HG02642 (cell line): ENCODE results near the gene PREX1.

Experiments
- ATAC-seq: cut with Tn5 transposase; IDR thresholded peaks from one replicate; pipeline ENCODE4 v1.9.1; 2021; ENCODE audit warnings: mild to moderate bottlenecking; ENCODE audit not compliant: unreplicated experiment, poor library complexity

The PREX1 gene

DNA sequence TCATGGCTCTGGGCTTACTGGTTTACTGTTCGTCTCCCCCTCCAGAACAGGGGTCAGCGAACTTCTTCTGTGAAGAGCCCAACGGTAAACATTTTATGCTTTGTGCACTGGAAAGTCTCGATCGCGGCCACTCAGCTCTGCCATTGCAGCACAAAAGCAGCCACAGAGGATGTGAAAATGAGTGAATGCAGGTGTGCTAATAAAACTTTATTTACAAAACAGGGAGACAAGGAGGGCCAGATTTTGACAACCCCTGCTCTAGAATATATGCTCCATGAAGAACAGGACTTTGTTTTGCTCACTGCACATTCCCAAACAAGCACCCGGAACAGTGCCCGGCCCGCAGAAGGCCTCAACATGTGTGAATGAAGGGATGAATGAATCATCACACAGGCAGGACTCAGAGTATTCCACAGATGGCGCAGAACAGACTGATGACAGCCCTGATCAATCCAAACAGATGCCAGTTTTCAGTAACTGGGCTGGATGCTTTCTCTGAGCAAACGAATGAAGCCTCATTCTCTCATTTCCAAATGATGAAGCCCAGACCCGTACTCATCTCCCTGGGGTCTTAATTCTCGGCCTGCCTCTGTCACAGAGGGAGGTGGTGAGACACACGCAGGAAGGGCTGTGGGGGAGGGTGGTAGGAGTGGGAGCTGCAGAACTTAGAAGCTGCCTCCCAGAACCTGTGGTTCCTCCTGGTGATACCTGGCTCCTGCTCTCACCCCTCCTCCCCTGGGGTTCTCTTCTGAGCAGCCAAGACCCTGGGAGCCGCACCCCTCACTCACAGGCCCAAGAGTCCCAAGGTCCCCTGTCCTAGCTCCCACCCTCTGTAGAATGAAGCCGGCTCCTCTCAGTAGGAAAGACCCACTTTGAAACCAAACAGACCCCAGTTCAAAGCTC lies 196.4 kb downstream of the PREX1 start:
- no peak for ATAC-seq

DNA sequence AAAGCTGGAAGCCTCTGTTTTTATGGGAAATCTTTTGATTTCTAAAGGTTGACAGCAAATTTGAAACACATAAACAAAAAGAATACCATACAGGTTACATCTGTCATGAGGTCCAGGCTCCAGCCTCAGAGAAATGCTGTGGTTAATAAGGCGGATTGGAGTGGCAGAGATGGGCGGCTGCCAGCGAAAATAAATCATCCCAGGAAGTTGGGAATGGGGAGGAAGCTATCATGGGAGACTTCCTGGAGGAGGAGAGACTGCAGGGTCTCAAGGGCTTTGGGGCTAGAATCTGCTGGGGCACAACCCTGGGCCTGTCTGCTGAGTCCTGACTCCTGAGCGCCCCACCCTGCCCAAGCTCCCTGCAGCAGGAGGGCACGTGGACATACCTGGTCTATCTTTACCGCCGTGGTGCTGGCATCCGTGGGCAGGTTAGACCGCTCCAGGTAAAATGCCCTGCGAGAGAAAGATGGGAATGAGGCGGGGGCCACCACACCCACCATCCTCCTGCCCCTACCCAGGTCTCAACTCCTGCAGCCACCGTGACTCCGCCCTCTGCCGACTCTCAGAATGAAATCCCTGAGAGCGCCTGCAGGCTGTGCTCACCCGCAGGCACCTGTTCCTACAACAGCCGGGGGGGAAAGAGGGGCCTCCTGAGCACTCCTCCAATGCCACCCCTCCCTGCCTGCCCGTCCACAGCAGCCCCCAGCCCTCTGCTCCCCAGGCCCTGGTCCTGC lies 197.3 kb downstream of the PREX1 start:
- ATAC-seq: no peak

DNA sequence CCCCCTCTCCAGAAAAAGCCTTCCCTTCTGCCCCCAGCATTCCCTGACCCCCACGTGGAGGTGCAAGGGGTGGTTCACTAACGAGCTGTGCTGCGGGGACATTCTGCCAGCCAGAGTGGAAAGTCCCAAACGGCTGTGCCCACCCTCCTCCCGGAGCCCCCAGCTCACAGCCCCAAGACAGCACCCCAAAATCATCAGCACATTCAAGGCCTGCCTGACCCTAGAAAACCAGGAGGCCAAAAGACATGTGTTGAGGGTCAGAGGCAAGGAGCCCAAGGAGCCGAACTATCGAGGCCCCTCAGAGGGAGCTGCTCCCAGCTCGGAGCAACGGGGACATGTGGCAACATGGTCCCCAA lies 197.9 kb downstream of the PREX1 start:
- no peak for ATAC-seq

DNA sequence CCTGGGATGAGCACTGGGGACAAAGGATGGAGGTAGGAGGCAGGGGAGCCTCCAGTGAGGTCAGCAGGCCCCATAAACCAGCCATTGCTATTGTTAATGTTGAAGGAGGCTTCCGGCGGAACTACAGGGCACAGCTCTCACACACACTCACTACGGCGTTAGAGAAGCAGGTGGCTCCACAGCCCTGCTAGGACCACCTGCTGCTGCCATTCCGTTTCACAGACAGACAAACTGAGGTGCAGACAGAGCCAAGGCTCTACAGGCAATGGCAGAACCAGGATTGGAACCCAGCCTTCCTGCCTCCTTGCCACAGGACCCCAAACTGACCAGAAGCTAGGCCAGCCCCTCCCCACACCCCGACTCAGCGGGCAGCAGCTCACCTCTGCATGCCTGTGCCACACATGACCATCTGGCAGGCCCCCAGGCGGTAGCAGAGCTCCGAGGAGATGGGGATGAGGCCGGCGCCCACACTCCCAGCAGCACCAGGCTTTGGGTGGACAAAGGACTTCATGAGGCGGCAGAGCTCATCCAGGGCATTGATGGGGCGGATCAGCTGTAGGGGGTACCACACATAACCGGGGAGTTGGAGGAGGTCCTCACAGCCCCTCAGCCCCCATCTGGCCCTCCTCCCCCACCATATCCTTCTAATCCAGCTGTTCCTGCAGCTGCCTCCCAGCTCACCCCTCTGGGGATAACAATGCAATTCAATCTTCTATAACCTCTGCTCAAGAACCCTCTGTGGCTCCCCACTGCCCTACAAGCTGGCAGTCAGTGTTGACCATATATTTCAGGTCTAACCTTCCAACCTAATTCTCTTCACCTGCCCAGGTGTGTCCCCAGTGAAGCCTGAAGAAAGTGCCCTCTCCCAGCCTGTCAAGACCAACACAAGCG lies 198.5 kb downstream of the PREX1 start:
- ATAC-seq: no peak

DNA sequence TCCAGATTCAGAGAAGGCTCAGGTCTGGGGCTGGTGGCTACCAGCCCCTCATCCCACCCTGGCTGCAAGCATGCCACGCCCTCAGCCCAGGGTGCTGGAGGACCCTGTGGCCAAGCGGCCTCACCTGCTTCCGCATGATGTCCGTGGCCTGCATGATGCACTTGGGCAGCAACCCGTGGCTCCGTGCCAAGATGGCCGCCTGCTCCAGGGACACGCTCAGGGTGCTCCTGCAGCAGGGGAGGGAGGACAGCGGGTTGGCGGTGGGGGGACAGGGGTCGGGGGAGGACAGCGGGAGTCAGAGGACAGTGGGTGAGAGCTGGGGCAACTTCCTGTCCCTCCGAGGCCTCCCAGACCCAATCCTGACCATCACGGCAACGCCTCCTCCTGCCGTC lies 200.1 kb downstream of the PREX1 start:
- no peak for ATAC-seq

DNA sequence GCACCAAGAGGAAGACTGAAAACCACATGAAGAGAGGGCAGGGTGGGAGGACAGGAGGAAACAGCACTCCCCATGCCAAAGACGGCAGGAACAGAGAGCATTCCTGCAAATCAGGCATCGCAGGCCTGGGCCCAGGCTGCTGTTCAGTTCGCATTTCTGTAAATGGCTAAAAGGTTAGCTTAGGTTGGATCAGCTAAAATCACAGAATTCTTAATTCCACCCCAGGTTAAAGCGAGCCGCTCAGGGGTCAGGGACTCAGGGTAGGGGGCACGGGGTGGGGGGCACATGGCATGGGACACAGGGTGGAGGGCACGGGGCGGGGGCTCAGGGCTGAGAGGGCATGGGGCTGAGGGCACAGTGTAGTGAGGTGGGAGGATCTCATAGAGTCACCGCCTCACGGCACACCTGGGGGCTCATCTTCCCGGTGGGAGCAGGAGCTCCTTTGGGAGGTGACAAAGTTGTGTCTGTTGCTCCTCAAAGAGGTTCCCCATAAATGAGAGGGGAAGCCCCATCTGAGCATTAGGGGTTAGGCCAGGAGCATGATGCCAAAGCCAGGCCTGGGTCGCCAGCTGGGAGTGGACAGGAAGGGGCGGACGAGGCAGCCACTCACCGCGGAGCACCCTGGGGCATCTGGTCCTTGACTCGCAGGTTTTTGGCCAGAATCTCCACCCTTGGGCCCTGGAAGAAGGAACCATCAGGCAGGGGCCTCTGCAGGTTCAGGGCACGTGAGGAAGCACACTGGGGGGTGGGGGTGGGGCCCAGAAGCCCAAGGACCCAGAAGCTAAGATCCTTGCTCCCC lies 200.7 kb downstream of the PREX1 start:
- ATAC-seq: no peak

DNA sequence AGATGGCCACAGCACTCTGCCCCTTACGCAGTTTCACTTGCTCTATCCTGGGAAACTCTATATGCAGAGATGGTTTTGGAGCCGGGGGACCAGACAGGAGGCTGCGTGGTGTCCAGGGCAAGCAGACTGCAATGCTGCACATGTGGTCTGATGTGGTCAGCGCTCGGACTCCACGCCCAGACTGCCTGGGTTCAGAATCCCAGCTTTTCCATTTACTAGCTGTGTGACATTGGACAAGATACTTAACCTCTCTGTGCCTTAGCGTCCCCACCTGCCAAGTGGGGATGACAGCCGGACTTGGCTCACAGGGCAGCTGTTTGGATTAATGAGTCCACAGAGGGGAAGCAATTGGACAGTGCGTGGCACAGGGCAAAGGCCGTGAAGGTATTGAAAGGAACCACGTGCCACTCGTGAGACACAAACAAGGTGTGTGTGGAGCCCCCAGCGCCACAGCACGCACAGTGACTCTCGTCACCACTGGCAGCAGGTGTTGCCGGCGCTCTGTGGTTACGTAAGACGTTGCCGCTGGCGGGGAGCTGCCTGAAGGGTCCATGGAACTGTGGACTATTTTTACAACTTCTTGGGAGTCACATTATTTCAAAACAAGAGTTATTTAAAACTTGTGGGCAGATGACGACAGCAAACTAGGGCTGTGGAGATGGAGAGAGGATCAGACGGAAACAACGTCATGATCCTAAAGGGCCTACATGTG lies 201.4 kb downstream of the PREX1 start:
- no peak for ATAC-seq

DNA sequence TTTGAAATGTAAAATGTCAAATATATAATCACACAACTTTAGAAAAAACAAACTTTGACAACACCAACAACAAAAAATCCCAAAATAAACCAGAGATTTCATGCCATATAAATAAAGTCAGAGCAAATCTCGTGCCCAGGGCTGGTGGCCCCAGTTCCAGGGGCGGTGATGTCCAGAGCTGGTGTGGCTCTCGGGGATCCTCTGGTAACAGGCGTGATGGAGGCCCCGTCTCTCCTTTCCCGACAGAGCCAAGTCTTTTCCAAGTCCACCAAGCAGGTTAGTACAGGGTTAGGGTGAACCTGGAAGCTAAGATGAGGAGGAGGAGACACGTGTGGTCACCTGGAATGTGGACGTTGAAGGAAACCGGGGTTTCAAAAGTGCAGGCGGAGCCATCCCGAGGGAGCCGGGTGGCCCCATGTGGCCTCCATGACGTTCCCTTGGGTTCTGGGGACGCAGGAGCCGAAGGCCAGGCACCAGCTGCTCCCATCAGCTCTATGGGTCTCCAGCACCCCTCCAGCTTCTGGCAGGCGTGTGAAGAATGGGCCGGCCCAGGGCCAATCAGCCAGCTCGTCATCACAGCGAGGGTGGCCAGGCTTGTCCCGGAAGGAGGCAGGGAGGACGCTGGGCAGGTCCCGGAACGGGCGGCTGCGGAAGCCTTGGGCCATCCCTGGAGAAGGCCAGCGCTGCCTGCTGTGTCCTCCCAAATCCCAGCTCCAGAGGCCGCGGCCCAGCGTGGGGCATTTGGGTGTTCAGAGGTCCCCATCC lies 202.5 kb downstream of the PREX1 start:
- no peak for ATAC-seq

DNA sequence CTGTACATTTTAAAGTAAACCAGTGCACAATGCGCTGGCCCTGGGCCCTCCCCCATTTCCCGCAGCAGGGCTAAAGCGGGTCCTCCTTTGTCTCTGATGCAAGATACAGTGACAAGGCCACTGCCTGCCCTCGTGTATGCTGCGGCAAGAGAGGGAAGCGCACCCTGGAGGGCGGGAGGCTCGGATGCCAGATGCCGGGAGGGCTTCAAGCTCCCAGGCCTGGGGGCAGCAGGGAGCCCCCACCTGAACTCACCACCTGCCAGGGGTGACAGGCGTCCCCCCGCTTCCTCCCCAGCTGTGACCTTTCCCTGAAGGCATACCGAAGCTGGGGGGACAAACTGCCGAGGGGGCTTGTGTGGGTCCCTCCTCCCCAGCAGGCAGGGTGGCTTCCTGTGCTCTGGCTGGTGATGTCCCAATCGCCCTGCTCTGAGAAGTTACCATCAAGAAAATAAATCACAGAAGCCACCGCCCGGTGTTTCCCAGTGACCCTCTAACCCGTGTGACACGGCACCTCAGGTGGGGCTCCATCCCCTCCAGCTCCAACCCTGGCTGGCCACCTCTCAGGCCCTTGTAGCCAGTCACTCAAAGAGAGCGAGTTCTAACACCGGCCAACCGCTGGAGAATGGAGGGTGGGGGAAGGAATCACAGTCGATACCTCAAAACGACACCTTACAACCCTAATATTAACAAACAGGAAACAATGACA lies 203.3 kb downstream of the PREX1 start:
- no peak for ATAC-seq

DNA sequence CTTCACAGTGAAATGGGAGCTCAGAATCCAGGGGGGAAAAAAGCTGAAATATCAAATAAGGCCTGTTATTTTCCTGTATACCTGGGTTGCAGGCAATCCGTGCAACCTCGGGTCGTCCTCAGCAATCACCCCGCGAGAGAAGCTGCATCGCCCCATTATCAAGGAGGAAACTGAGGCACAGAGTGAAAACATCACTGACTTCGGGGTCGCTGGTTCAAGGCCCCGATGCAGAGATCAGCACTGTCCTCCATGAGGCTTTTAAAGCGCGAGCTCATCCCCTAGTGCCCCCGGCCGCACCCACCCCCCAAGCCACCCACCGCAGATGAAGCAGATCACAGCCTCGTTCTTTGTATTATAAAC lies 203.9 kb downstream of the PREX1 start:
- ATAC-seq: no peak

DNA sequence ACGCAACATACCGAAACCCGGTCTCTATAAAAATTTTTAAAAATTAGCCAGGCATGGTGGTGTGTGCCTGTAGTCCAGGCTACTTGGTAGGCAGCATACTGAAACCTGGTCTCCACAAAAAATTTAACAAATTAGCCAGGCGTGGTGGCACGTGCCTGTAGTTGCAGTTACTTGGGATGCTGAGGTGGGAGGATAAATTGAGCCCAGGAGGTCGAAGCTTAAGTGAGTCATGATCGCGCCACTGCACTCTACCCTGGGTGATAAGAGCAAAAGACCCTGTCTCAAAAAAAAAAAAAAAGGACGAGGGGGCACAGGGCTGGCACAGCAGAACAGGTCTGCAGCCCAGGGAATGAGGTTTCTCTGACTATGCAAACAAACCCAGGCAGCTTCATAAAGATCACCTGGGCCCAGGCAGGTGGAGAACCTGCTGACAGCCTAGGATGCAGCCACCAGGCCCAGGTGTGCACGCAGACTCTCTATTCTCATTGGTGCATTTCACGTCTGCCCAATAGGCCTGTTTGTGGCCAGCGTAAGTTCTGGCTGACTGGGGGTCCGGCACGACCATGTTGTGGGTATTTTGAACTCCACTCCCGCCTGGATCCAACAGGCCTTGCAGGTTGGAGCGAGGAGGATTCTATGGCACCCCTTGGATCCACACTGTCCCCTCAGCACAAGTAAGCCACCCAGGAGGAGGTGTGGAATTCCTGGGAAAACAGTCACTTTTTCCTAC lies 204.5 kb downstream of the PREX1 start:
- no peak for ATAC-seq

DNA sequence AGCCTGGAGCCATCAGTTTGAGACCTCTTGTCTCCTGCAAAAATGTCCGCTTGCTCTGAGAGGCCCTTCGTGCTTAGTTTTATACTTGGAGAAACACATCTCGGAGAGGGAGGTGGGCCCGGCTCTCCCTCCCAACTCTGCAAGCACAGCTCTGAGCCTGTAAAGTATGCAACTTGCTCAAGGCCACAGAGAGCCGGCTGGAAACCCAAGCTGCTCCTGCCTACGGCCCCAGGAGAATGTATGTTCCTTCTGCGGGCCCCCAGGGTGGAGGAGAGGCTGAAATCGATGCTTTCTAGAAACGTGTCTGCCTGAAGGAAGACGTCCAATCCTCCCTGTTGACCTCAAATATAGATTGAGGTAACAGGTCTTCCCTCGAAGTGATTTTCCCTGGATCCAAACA lies 205.4 kb downstream of the PREX1 start:
- ATAC-seq: no peak

DNA sequence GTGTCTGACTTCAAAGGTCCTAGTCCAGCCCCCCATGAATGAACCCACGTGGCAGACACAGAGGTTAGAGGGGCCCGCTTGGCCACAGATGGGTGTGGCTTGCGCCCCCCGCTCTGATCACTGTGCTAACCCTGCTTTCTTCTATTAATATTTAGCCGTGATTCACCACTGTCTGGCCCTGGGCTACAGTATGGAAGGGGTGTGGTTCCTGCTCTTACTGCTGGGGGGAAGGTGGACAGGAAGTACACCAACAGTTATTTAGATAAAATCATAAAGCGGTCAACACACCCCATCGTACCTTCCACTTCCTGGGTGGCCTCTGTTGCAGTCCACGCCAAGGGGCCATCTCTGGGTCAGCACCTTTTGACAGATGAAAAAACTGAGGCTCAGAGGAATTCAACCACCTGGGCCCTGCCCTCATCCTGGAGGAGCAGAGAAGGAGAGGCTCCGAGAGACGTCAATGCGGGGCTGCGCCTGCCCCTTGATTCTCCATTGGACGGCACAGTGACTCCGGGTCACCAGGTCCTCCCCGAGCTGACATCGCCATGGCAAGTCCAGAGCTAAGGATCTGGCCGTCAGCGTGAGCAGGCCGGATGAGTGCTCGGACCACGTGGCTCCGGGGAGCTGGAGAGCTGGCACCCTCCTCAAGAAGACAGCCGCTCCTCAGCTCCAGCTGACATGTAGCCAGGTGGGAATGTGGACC lies 206.3 kb downstream of the PREX1 start:
- ATAC-seq: no peak

DNA sequence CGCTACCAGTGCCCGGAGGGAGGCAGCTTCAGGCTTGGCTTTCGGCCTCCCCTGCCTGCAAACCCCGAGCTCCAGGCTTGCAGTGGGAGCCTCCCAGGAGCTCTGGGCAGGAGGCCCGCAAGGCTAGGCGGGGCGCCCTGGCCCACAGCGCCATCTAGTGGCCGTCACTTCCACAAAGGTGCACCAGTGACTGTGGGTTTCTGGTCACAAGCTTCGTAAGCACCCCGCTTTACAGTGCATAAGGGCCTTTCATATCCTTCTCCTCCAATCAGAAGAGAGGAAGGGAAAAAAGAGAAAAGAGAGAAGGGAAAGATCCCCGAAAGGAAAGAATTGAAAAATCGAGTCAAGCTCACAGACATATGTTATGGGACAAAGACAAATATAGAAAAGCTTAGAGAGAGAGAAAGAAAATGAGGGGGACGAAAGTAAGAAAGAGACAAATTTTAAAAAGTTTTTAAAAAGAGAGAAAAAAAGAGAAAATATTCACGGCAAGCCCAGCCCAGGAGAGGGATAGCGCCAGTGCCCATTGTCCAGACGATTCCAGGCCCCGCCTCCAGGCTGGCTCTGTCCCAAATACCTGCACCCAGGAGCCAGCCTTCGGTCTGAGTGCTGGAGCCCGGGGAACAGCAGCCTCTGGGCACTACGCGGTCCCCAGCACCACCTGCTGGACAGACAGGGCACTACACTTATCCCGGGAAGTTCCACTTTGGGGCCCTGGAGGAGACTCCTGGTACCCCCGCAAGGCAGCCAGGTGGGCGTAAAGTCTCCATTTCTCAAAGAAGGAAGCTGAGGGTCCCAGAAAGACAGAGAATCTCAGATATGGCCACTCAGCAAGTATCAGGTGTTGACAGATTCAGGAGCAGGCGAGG lies 207.1 kb downstream of the PREX1 start:
- ATAC-seq: peak; percentile 61

DNA sequence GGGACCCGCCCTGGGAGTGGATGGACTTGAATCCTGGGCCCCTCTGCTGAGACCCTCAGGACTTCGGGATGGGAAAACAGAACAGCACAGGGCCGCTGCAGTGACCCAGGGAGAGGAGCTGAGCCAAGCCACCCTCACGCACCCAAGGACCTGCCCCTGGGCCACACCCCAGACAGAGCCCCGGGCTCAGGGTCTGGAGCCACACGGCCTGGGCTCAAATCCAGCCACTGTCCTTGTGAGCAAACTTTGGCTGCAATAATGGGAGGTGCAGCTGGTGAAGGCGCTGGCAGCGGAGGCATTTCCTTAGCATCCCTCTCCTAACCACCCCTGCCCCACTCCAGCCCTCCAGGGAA lies 207.7 kb downstream of the PREX1 start:
- no peak for ATAC-seq
